PC-3 (cell line): ENCODE measurements around the gene ENPP1. TPM values are rescaled to one million over a fixed set of nuclear protein-coding genes. Genes with fewer than 3 reads are reported as not detected.

Experiments used
- ATAC-seq: fragments of 200-7000 bp; cut with Tn5 transposase; 2 replicates; pipeline ENCODE4 v1.9.1; 2020; ENCODE audit warnings: mild to moderate bottlenecking, moderate library complexity
- BruUV-seq: library from RNA; stranded (reverse); fragments of 400-500 nt; replicated peaks from 2 replicates; lab custom pipeline; 2021; lab: Mats Ljungman, UMichigan
- CTCF ChIA-PET: fragments of 300-600 bp; sonication (Branson Sonifier 250); formaldehyde crosslinking; loops from one replicate; lab custom pipeline; 2022; ENCODE audit warnings: antibody characterized with exemption; lab: Charles Lee
- POLR2A ChIA-PET: fragments of 300-600 bp; sonication (Branson Sonifier 250); formaldehyde crosslinking; loops from one replicate; lab custom pipeline; 2022; ENCODE audit warnings: antibody characterized with exemption; ENCODE audit not compliant: unreplicated experiment; lab: Charles Lee
- DNase-seq: peaks from one replicate; pipeline ENCODE4 v3.0.0-alpha.2; 2015
- H2AFZ ChIP-seq: fragments of 300-600 bp; sonication (generic); 2 replicates; pipeline ENCODE4 v1.6.0; 2016; ENCODE audit warnings: antibody characterized with exemption, low read length
- H3F3A ChIP-seq: fragments of 300-600 bp; sonication (generic); one replicate; pipeline ENCODE4 v1.6.0; 2017; ENCODE audit warnings: antibody characterized with exemption, low read length, control low read depth, mild to moderate bottlenecking; ENCODE audit not compliant: unreplicated experiment
- H3K27ac ChIP-seq: fragments of 300-600 bp; sonication (generic); 2 replicates; pipeline ENCODE4 v1.5.1; 2016; ENCODE audit warnings: mild to moderate bottlenecking, low read length
- H3K27me3 ChIP-seq: fragments of 300-600 bp; sonication (generic); 2 replicates; pipeline ENCODE4 v1.6.1; 2016; ENCODE audit warnings: low read length, mixed read lengths
- H3K36me3 ChIP-seq: fragments of 300-600 bp; sonication (generic); 2 replicates; pipeline ENCODE4 v1.6.1; 2016; ENCODE audit warnings: low read depth, mixed run types, low read length, mixed read lengths
- H3K4me1 ChIP-seq: fragments of 300-600 bp; sonication (generic); 2 replicates; pipeline ENCODE4 v1.5.1; 2016; ENCODE audit warnings: low read length; ENCODE audit not compliant: insufficient read depth
- H3K4me2 ChIP-seq: fragments of 300-600 bp; sonication (generic); 2 replicates; pipeline ENCODE4 v1.6.0; 2016; ENCODE audit warnings: low read length
- H3K4me3 ChIP-seq: fragments of 300-600 bp; sonication (generic); 2 replicates; pipeline ENCODE4 v1.5.1; 2016; ENCODE audit warnings: mild to moderate bottlenecking, low read length, mixed read lengths
- H3K79me2 ChIP-seq: fragments of 300-600 bp; sonication (generic); 2 replicates; pipeline ENCODE4 v1.6.1; 2017; ENCODE audit warnings: low read length, mixed read lengths
- H3K9ac ChIP-seq: fragments of 300-600 bp; sonication (generic); 2 replicates; pipeline ENCODE4 v1.6.0; 2016; ENCODE audit warnings: mild to moderate bottlenecking, low read length
- H3K9me2 ChIP-seq: fragments of 300-600 bp; sonication (generic); replicated peaks from 2 replicates; pipeline ENCODE4 v1.6.1; 2016; ENCODE audit warnings: mixed run types, low read length, mixed read lengths
- H3K9me3 ChIP-seq: fragments of 300-600 bp; sonication (generic); 2 replicates; pipeline ENCODE4 v1.6.1; 2016; ENCODE audit warnings: low read length, mixed read lengths
- H4K20me1 ChIP-seq: fragments of 300-600 bp; sonication (generic); 2 replicates; pipeline ENCODE4 v1.6.1; 2016; ENCODE audit warnings: low read length, mixed read lengths
- EZH2 ChIP-seq: fragments of 300-600 bp; sonication (generic); IDR thresholded peaks from one replicate; pipeline ENCODE4 v1.6.1; 2017; ENCODE audit warnings: antibody characterized with exemption, mild to moderate bottlenecking, low read length; ENCODE audit not compliant: unreplicated experiment
- EZH2phosphoT487 ChIP-seq: fragments of 300-600 bp; sonication (generic); IDR thresholded peaks from 2 replicates; pipeline ENCODE4 v1.6.1; 2018; ENCODE audit warnings: mild to moderate bottlenecking, antibody characterized with exemption, low read length, borderline replicate concordance
- intact Hi-C: fragments of 100-400 bp; cut with micrococcal nuclease; formaldehyde crosslinking; loops from 2 replicates; pipeline ENCODE4 v1.9.0; 2023
- total RNA-seq: library from RNA; depleted of rRNA; stranded (reverse); fragments of >200 nt; gene quantifications from 2 replicates; pipeline ENCODE4 v1.2.3, GENCODE V29; 2014
- TF ChIP-seq, protein P1 (sequence below): fragments of 300-600 bp; sonication (generic); conservative IDR thresholded peaks from 2 replicates; pipeline ENCODE4 v1.5.1; 2017; ENCODE audit warnings: antibody characterized with exemption, low read depth, mild to moderate bottlenecking, low read length

ENPP1 gene
- total RNA-seq, 1 experiment from 2014 or later: 5.1 TPM

DNA sequence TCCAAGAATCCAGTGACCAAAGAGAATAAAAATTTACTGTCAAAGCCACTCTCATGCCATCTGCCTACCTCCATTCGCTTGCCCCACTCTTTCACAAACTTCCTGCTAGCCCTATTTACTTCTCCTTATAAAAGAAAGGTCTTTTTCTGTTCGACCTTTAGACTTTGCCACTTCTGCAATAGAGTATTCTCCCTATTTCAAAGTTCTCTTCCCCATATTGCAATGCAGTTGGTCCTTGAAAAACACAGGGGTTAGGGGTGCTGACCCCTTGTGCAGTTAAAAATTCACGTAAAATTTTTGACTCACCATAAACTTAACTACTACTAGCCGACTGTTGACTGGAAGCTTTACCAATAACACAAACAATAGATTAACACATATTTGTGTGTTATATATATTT is 128.3 kb downstream of the ENPP1 start:
- POLR2A ChIA-PET: no interaction called here
- CTCF ChIA-PET: no interaction called here
- Histone ChIP-seq H3K27ac (no peak overlapping the region), H3K79me2 (no peaks in the 10 kb centered on the region), H3F3A (no peaks in the 10 kb centered on the region), H3K27me3 (no peaks in the 10 kb centered on the region), H2AFZ (no peak overlapping the region), H3K9ac (no peak overlapping the region), H3K4me1 (peaks cover 7% of the 10 kb centered on the region; the same call in 1 of the 2 replicates), H3K4me3 (no peak overlapping the region), H3K9me3 (no peaks in the 10 kb centered on the region), H3K36me3 (no peaks in the 10 kb centered on the region), H3K9me2 (no peaks in the 10 kb centered on the region), H3K4me2 (no peak overlapping the region), H4K20me1 (no peaks in the 10 kb centered on the region)
- no TSS peak for BruUV-seq
- no peak for ATAC-seq
- intact Hi-C loops: no loop called here
- no peak for DNase-seq
- TF ChIP-seq EZH2 (no peak), EZH2phosphoT487 (no peak)
- TF ChIP-seq, protein P1, sequence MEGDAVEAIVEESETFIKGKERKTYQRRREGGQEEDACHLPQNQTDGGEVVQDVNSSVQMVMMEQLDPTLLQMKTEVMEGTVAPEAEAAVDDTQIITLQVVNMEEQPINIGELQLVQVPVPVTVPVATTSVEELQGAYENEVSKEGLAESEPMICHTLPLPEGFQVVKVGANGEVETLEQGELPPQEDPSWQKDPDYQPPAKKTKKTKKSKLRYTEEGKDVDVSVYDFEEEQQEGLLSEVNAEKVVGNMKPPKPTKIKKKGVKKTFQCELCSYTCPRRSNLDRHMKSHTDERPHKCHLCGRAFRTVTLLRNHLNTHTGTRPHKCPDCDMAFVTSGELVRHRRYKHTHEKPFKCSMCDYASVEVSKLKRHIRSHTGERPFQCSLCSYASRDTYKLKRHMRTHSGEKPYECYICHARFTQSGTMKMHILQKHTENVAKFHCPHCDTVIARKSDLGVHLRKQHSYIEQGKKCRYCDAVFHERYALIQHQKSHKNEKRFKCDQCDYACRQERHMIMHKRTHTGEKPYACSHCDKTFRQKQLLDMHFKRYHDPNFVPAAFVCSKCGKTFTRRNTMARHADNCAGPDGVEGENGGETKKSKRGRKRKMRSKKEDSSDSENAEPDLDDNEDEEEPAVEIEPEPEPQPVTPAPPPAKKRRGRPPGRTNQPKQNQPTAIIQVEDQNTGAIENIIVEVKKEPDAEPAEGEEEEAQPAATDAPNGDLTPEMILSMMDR: no peak

- intact Hi-C loops: no loop called here
- Histone ChIP-seq H3K9me2 (no peaks in the 10 kb centered on the region), H2AFZ (no peak overlapping the region), H3K36me3 (no peaks in the 10 kb centered on the region), H3K27me3 (no peaks in the 10 kb centered on the region), H3K27ac (no peak overlapping the region), H3K9ac (no peak overlapping the region), H3K4me1 (peaks cover 7% of the 10 kb centered on the region; the same call in 1 of the 2 replicates), H3K4me3 (no peak overlapping the region), H3K4me2 (no peak overlapping the region), H4K20me1 (no peaks in the 10 kb centered on the region), H3F3A (no peaks in the 10 kb centered on the region), H3K79me2 (no peaks in the 10 kb centered on the region), H3K9me3 (no peaks in the 10 kb centered on the region)
- TF ChIP-seq EZH2 (no peak), EZH2phosphoT487 (no peak)
- TF ChIP-seq, protein P1: no peak
- no TSS peak for BruUV-seq
- no peak for ATAC-seq
- CTCF ChIA-PET: no interaction called here
- no peak for DNase-seq
- POLR2A ChIA-PET: no interaction called here
These were observed 129.4 kb downstream of the ENPP1 start for GRCh38 chr6:131937226-131937625.

- ATAC-seq: no peak
These were observed 130.1 kb downstream of the ENPP1 start for GRCh38 chr6:131937703-131938631.

More at GRCh38 chr6:131937703-131938631, 130.1 kb downstream of the ENPP1 start:
- CTCF ChIA-PET: no interaction called here
- Histone ChIP-seq H3K27ac (no peak overlapping the region), H3K27me3 (no peaks in the 10 kb centered on the region), H3F3A (no peaks in the 10 kb centered on the region), H3K9me2 (no peaks in the 10 kb centered on the region), H3K79me2 (no peaks in the 10 kb centered on the region), H3K9me3 (no peaks in the 10 kb centered on the region), H4K20me1 (no peaks in the 10 kb centered on the region), H3K4me2 (no peak overlapping the region), H2AFZ (no peak overlapping the region), H3K36me3 (no peaks in the 10 kb centered on the region), H3K9ac (no peak overlapping the region), H3K4me1 (peaks cover 7% of the 10 kb centered on the region; the same call in 1 of the 2 replicates), H3K4me3 (no peak overlapping the region)
- POLR2A ChIA-PET: no interaction called here
- peak; percentile 60 for DNase-seq
- TF ChIP-seq EZH2: no peak
- no peak for TF ChIP-seq EZH2phosphoT487
- TF ChIP-seq, protein P1: no peak
- no TSS peak for BruUV-seq
- intact Hi-C loops: no loop called here
